Cortex of kidney (tissue), 1 donor: Measurements from ENCODE around the gene MANEAL.
"Not testable (repeated sequence)": the region's sequence is repeated elsewhere in the genome, so short reads cannot be mapped to it uniquely, and the experiment has no call there.

Source experiments
- DNase-seq: peaks from one replicate; lab custom pipeline; 2025; lab: John Stamatoyannopoulos, UW

MANEAL gene, protein sequence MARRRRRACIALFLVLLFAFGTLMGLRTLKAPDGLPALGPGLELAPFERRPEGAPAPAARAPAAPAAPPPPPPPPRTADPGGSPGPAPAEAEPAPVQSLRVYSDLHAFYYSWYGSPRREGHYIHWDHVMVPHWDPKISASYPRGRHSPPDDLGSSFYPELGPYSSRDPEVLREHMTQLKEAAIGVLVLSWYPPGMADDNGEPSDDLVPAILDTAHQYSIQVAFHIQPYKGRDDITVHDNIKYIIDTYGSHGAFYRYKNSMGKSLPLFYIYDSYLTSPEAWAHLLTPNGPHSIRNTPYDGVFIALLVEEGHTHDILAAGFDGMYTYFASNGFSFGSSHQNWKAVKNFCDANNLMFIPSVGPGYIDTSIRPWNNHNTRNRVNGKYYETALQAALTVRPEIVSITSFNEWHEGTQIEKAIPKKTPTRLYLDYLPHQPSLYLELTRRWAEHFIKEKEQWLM

DNA sequence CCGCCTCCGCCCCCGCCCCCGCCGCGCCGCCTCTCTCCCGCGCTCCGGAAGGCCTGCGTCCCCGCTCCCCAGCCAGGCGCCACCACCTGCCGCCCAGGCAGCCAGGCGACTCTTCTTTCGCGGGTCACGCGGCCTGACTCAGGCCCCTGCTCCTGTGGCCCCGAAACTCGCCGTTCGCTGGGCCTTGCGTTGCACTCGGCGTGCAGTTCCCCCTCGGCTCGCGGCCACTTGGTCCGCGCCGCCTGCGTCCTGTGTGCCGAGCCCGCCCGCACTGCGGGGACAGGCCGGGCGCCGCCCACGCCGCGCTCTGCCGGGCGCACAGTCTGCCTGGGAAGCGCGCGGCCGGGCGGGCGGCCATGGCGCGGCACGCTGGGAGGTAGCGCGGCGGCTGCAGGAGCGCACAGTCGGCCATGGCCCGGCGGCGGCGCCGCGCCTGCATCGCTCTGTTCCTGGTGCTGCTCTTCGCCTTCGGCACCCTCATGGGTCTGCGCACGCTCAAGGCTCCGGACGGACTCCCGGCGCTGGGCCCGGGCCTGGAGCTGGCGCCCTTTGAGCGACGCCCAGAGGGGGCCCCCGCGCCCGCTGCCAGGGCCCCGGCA is at the start of gene MANEAL:
Gene MANEAL (plus strand): TSS at position 75 of the 599 bp plus-strand sequence. CDS start 336 bp downstream, at position 411.
- no peak for DNase-seq

DNA sequence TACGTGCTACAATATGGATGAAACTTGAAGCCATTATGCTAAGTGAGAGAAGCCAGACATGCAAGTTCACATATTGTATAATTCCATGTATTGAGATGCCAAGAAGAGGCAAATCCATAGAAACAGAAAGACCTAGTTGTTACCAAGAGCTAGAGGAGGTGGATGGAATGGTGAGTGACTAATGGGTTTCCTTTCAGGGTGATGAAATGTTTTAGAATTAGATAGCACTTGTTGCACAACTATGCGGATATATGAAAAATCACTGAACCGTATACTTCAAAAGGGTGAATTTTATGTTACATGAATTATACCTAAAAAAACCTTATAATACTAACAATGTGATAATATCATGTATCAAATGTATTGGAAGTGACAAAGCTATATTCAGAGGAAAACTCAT is 46.8 kb upstream of the MANEAL start:
- DNase-seq: no peak

DNA sequence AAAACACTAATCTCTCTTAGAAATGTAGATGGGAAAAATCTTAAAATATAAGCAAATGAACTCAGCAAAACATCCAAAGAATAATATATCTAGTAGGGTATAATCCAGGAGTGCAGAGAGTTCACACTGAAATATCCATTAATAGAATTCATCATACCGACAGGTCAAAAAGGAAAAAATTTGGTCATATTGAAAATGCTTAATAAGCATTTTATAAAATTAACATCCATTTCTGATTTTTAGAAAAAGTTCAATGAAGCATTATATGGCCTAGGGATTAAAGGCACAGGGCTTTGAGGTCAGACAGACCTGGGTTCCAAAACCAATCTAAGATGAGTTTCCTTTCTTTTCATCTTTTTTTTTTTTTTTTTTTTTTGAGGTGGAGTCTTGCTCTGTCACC is 45.1 kb upstream of the MANEAL start:
- no peak for DNase-seq

DNA sequence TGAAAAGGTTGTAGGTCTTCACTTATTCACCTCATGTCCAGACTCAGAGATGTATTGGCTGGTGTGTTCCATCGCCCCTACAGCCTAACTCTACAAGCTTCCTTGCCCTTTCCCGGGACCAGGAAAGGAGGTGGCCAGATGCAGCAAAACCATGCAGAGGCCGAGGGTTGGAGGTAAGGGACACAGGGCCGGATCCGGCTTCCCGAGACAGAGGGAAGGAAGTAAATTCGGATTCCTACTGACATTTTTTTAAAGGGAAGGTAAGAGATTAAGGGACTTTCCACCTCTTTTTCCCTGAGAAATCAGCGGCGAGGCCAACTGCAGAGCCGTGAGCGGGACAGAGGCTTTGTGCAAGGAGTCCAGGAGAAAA is 41.4 kb upstream of the MANEAL start:
- DNase-seq: no peak

DNA sequence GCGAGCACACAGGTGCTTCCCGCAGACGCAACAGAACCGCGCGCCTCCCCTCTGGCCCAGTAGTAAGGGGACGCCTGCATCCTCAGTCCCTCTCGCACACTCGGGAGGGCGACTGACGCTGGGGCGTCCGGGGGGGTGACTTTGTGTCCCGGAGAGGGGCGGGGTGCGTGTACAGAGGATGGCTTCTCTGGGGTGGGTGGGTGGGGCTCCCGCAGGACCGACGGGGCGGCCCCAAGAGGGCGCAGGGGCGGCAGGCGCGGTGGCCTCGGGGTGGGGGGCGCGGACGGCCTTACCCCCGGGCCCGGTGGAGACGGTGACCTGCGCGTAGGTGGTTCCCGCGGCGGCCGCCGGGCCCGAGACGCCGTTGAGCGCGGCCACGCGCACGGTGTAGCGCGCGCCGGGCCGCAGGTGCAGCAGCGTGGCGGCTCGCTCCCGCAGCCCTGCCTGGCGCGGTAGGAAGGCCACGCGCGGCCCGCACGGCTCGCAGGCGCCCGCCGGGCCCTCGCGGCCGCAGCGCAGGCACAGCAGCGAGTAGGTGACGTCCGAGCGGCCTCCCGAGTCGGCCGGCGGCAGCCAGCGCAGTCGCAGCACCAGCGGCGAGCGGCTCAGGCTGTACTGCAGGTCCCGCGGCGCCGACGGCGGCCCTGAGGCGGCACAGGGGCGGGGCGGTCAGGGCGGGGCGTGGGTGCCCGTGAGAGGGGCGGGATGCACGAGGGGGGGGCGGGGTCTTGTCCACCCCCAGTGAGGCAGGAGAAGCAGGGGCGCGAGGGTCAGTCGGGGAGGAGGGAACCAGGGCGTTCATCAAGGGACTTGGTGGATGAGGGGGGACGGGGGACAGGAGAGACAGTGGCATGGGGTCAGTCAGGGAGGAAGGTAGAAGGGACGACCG is 40.8 kb upstream of the MANEAL start:
- no peak for DNase-seq

DNA sequence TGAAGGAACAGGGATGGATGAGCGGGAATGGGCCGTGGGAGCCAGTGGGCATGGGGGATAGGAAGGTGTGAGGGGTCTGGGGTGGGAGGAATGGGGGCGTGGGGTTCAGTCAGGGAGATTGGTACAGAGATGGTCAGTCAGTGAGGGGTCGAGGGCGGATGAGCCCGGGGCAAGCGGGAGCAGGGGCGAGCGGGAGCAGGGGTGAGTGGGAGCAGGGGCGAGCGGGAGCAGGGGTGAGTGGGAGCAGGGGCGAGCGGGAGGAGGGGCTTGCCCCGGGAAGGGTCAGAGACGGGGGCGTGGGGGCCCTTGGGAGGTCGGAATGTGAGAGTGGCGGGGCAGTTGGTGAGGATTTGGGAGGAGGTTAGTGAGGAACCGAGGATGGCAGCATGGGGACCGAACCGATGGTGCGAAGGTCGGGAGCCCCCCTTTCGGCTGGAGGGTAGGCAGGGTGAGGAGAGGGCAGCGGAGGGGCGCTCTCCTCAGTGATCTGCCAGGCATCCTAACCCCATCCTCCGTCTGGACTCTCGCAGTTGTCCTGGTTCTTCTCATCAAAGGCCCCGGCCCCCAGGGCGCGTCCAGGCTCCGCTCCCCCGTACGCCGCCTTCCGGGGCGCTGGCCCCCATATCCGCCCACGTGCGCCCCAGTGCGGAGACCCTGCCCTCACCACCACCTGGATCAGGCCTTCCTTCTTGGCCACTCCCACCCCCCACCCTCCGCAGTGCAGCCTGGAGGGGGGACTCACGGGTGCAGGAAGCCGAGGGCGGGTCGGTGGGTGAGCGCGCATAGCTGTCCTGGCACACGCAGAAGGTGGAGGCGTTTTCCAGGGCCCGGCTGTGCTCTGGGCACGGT is 40.0 kb upstream of the MANEAL start:
- DNase-seq: no peak

DNA sequence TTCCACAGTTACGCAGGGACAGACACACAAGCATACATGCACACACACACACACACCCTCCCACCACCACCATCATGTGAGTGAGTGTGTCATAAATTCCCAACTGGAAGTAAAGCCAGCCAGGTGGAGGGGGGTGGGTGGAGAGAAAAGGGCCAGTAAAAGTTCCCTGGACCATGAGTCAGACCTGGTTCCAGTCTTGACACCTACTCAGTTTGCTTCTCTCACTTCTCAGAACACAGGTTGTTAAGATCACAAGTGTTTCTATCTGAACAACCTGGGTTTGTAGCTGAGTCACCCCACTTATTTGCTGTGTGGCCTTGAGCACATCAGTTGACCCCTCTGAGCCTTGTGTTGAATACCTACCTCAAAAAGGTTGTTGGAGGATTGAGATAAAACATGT is 38.4 kb upstream of the MANEAL start:
- no peak for DNase-seq

DNA sequence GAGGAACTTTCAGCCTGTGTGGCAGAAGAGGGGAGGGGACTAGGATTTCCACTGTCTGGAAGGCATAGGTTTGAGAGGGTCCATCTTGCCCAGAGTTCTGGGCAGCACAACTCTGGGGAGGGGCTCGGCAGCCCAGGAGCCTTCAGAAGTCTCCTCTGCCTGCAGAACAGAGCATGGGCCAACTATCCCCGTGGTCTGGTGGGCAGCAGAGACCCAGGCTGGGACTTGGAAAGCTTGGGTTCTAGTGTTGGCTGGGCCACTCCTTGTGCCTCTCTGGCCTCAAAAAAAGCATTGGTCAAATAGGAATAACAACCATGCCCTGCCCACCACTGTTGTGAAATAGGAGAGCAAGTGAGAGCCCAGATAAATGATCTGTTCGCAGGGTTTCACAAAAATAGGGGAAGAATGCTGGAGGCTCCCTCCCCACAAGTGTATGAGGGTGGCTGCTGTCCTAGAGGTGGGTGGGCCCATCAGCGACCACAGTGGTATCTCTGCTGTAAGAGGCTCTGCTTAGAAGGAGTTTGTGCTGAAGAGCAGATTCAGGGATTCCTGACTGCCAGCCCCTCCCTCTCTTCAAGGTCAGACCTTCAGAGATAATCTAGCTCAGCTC is 37.6 kb upstream of the MANEAL start:
- DNase-seq: no peak

DNA sequence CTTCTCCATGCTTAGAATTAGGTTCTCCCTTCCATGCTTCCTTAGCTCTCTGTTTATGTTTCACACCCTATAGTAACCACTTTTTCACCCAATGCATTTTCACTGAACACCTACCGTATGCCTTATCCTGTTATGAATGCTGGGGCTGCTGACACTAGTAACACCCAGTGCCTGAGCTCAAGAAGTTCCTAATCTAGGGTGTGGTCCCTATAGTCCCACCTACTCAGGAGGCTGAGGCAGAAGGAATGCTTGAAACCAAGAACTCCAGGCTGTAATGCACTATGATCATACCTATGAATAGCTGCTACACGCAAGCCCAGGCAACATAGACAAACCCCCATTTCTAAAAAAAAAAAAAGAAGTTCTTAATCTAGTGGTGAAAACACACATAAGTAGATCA is 34.2 kb upstream of the MANEAL start:
- no peak for DNase-seq

DNA sequence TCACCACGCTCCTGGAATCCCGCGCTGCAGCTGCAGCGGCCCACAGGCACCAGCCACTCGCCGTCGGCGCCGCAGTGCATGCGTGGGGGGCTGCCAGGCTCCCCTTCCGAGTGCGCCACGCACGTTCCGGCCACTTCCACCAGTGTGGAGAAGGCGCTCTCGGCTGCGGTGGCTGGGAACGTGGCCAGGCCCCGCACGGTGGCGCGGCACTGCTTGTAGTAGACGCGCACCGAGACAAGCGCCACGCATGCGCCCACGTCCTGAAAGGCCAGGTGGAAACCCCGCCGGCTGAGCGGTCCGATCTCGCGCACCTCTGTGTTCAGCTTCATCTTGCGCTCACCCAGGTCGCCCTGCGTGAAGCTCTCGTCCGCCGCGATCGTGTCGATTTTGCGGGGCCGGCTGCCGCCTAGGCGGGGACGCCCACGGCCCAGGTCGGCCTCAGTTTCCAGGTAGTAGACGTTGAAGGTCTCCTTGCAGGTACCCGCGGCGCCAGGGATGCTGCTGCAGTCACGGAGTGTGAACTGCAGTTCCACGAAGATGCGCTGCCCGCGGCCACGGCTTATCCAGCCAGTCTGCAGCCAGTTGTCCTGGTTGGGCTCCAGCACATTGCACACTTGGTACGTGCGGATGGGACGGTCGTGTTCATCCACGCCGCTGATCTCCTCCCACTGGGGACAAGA is 32.1 kb upstream of the MANEAL start:
- DNase-seq: no peak

DNA sequence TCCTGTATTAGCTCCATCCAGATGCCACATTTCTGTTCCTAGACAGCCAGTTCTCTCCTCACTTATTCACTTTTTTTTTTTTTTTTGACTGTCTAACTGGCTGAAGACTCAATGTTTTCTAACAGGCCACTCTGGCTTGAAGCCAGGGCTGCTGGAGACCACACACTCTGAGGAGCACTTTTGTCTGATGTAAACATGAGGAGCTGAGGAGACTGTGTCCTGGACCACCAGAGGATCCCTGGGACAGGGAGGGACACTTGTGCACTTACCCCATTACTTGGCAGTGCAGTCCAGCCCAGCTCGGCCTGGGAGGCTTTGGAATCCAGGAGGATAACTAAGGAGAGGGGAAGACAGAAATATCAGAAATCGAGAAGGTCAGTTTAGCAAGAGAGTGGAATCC is 31.1 kb upstream of the MANEAL start:
- DNase-seq: no peak

DNA sequence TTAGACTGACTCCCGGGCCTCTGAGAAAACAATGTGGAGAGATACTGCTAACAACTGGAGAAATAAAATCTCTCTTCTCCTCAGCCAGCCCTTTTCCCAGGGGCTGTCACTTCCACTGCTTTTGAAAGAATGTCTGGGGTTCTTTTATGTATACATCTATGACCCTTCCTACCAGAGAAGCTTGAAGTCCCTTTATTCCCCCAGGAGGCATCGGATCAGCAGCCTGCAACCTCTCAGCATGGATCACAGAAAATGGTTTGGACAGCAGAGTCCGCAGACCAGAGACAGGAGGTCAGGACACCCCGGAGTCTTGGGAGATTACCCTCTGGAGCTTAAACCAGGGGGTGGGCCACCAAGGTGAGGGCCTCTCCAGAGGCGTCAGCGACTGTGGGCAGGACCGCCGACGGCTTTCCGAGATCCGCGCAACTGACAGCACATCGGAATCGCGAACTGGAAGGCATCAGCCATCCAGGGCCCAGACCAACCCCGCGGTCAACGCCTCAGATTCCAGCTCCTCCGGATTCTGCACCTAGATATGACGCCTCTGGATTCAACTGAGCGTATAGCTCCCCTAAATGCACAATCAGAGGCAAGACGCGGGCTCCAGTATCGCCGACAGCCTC is 29.7 kb upstream of the MANEAL start:
- no peak for DNase-seq

DNA sequence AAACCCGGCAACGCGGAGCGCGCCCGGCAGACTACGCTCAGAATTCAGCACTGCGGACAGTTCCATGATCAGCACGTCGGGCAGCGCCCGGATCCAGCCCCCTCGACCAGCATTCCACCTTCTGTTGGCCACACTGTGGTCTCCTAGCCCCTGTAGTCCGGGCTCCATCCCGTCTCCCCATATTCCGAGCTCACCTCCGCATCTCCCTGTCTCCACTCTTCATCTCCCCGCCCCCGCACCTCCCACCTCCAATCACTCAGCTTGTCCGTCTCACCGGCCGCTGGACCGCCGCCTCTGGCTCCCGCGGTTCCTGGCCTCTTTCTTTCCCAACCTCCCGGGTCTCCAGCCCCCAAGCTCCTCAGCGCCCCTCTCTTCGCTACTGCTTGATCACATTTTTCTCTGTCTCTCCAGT is 29.2 kb upstream of the MANEAL start:
- DNase-seq: no peak

DNA sequence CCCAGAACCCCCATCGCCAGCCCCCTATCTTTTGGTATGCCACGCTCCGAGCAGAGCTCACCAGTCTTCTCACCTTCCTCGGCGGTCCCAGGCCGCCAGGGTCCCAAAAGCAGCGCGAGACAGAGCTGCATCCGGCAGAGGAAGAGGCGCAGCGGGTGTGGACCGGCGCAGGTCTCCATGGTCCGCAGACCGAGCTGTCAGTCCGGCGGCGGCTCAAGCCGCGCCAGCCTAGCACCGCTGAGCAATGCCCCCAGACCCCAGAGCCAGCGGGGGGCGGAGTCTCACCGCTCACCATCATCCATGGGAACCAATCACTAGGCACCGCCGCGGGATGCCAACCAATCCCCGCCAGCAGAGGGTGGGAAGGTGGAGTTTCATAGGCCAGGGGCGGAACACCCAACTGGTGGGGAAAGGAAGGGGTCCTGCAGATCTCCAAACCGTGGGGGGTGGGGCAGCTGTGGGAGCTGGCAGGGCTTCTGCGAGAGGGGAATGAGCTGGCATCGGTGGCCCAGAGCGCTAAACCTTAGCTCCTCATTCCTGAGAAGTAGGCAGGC is 28.7 kb upstream of the MANEAL start, which contains the start of gene EPHA10:
Gene EPHA10 (minus strand): TSS at position 233 of the 554 bp plus-strand sequence. CDS start 54 bp downstream, at position 179.
- no peak for DNase-seq

DNA sequence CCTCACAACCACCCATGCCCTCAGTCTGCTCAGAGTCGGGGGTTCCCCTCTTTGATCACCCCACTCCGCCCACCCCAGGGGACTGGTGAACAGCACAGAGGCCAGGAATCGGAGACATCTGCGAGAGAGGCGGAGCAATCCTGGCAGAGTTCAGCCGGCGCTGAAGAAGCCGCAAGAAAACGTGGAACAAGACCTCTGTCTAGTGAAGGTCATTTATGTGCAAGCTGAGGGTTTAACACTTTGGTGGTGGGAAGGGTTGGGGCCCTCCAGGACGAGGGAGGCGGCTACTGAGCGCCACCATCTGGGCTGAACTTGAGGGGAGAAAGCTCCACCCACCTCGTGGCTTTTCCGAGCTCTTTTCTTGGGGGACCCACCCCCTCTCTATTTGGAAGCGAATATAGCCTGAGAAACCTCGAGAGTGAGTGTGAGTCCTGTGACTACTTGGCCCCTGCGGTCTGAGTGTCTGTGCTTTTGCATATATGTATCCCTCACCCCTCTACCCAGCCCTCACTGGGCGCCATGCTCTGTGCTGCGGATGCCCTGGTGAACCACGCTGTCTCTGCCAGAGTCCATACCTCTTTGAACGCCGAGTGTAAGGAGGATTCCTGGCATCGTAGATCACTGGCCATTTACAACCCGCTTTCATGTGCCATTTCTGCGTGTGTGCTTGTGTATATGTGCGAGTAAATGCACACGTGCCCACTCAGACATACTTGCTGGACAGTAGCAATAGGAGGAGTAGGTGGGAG is 27.6 kb upstream of the MANEAL start:
- no peak for DNase-seq

DNA sequence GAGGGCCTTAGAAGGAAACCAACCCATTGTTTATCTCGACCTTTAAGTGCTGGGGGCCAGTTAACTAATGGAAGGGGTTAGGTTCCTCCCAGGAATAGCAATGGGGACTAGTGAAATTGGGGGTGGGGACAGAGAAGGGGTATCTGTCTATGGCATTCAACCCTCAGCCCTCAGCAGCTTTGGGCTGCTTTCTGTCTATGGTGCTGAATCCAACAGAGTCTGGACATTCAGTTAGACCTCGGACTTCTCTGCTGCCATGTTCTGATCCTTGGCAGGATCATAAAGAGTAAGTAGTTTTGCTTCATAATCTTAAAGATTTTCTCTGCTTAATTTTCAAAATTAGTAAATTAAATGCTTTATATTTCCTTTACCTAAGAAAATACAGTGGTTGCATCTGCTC is 26.2 kb upstream of the MANEAL start:
- no peak for DNase-seq

DNA sequence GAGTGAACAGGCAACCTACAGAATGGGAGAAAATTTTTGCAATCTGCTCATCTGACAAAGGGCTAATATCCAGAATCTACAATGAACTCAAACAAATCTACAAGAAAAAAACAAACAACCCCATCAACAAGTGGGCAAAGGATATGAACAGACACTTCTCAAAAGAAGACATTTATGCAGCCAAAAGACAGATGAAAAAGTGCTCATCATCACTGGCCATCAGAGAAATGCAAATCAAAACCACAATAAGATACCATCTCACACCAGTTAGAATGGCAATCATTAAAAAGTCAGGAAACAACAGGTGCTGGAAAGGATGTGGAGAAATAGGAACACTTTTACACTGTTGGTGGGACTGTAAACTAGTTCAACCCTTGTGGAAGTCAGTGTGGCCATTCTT is 22.2 kb upstream of the MANEAL start:
- not testable (repeated sequence) for DNase-seq

DNA sequence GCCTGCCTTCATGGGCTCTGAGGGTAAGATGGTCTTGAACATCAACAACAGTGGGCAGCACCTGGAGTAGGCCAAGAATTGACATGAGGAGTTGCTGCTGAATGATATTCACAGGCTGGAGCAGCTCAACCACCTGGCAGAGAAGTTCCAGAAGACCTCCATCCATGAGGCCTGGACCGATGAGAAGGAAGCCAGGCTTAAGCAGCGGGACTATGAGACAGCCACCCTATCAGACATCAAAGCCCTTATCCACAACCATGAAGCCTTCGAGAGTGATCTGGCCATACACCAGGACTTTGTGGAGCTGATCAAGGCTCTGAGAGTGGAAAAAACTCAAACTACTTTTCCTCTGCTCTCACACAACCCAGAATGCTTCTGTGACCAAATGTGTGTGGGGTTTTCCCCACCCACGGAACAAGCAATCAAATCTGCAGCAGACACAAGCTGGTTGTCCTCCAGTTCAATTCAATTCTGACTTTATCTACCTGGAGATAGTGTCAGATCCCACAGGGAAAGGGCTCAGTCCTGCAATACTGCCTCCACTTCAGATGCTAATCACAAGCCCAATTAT is 16.6 kb upstream of the MANEAL start:
- no peak for DNase-seq

DNA sequence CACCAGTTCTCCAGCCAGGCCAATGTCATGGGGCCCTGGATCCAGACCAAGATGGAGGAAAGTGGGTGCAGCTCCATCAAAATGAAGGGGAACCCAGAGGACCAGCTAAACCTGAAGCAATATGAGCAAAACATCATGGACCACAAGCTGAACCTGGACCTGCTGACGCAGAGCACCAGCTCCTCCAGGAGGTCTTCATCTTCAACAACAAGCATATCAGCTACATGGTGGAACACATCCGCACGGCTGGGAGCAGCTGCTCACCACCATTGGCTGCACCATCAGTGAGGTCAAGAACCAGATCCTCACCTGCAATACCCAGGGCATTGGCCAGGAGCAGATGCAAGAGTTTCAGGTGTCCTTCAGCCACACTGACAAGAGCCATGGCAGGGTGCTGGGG is 15.0 kb upstream of the MANEAL start:
- no peak for DNase-seq
